GM13976 (cell line): ENCODE results near the gene EPS15.

Source experiments
- DNase-seq: peaks from one replicate; pipeline ENCODE4 v3.0.0; 2012; ENCODE audit warnings: low spot score
- CTCF ChIP-seq: IDR thresholded peaks from 2 replicates; pipeline ENCODE4 v1.5.1; 2012; ENCODE audit warnings: borderline replicate concordance, mild to moderate bottlenecking; ENCODE audit not compliant: insufficient read depth; ENCODE audit errors: extremely low read depth, missing control alignments, control extremely low read depth
- in situ Hi-C: fragments of 300-500 bp; cut with MboI; formaldehyde crosslinking; loops from one replicate; pipeline ENCODE4 v1.12.0; 2022; ENCODE audit warnings: low sequenced_read_pairs, mixed read lengths, inconsistent platforms; ENCODE audit not compliant: unreplicated experiment

EPS15 gene

GRCh38 chr1:51355382-51355781 lies 163.7 kb downstream of the EPS15 start:
- no peak for TF ChIP-seq CTCF
- DNase-seq, result no peak
- in situ Hi-C loops, result no loop called here

- in situ Hi-C loops, result no loop called here
- no peak for DNase-seq
- TF ChIP-seq CTCF, result no peak
Measured at GRCh38 chr1:51354416-51354815, 164.7 kb downstream of the EPS15 start.

- in situ Hi-C loops, result no loop called here
- DNase-seq, result no peak
- TF ChIP-seq CTCF, result no peak
Measured at GRCh38 chr1:51351907-51352306, 167.2 kb downstream of the EPS15 start.

GRCh38 chr1:51349862-51350261 lies 169.2 kb downstream of the EPS15 start:
- in situ Hi-C loops, result no loop called here
- no peak for DNase-seq
- TF ChIP-seq CTCF, result no peak

- no peak for TF ChIP-seq CTCF
- in situ Hi-C loops, result no loop called here
- no peak for DNase-seq
Measured at GRCh38 chr1:51348147-51348527, 170.9 kb downstream of the EPS15 start.

GRCh38 chr1:51347398-51348146 lies 171.5 kb downstream of the EPS15 start:
- no peak for DNase-seq
- in situ Hi-C loops, result no loop called here
- TF ChIP-seq CTCF, result no peak
